Mesendoderm (in vitro differentiated cells): Measurements from ENCODE around the gene SPRING1.

Source experiments
- DNase-seq: peaks from one replicate; pipeline ENCODE4 v3.0.0; 2013
- H2AK5ac ChIP-seq: 2 replicates; pipeline ENCODE4 v1.6.1; 2013; ENCODE audit warnings: low read length, inconsistent platforms
- H2BK120ac ChIP-seq: 2 replicates; pipeline ENCODE4 v1.6.1; 2013; ENCODE audit warnings: low read depth, mild to moderate bottlenecking, low read length, moderate library complexity, mixed read lengths
- H2BK15ac ChIP-seq: replicated peaks from 2 replicates; pipeline ENCODE4 v1.6.1; 2013; ENCODE audit warnings: low read depth, mild to moderate bottlenecking, moderate library complexity
- H2BK5ac ChIP-seq: 2 replicates; pipeline ENCODE4 v1.6.1; 2013; ENCODE audit warnings: low read length, inconsistent platforms
- H3K18ac ChIP-seq: 2 replicates; pipeline ENCODE4 v1.6.1; 2013; ENCODE audit warnings: mild to moderate bottlenecking, low read length, mixed read lengths
- H3K23ac ChIP-seq: one replicate; pipeline ENCODE4 v1.6.1; 2013; ENCODE audit warnings: low read length
- H3K27ac ChIP-seq: 2 replicates; pipeline ENCODE4 v1.5.1; 2013; ENCODE audit warnings: low read depth, mild to moderate bottlenecking, inconsistent platforms, low read length, moderate library complexity
- H3K27me3 ChIP-seq: 2 replicates; pipeline ENCODE4 v1.6.1; 2013; ENCODE audit warnings: low read length, control low read depth, mild to moderate bottlenecking, inconsistent platforms; ENCODE audit not compliant: insufficient read depth, poor library complexity
- H3K36me3 ChIP-seq: 2 replicates; pipeline ENCODE4 v1.6.1; 2013; ENCODE audit warnings: low read length, inconsistent platforms; ENCODE audit not compliant: control insufficient read depth, insufficient read depth
- H3K4ac ChIP-seq: one replicate; pipeline ENCODE4 v1.6.1; 2013; ENCODE audit warnings: low read depth, mild to moderate bottlenecking, low read length, moderate library complexity
- H3K4me1 ChIP-seq: 2 replicates; pipeline ENCODE4 v1.6.1; 2013; ENCODE audit warnings: low read depth, low read length, inconsistent platforms; ENCODE audit not compliant: control insufficient read depth
- H3K4me2 ChIP-seq: 2 replicates; pipeline ENCODE4 v1.6.1; 2013; ENCODE audit warnings: low read length
- H3K4me3 ChIP-seq: 2 replicates; pipeline ENCODE4 v1.5.1; 2013; ENCODE audit warnings: mild to moderate bottlenecking, low read length
- H3K56ac ChIP-seq: one replicate; pipeline ENCODE4 v1.6.1; 2013; ENCODE audit warnings: low read length
- H3K79me1 ChIP-seq: 2 replicates; pipeline ENCODE4 v1.6.1; 2013; ENCODE audit warnings: low read length, inconsistent platforms
- H3K79me2 ChIP-seq: 2 replicates; pipeline ENCODE4 v1.6.1; 2013; ENCODE audit warnings: mild to moderate bottlenecking, low read length; ENCODE audit not compliant: control insufficient read depth, insufficient read depth
- H3K9ac ChIP-seq: 2 replicates; pipeline ENCODE4 v1.6.1; 2013; ENCODE audit warnings: low read length, inconsistent platforms
- H4K5ac ChIP-seq: one replicate; pipeline ENCODE4 v1.6.1; 2013; ENCODE audit warnings: low read length
- H4K8ac ChIP-seq: one replicate; pipeline ENCODE4 v1.6.1; 2013; ENCODE audit warnings: low read depth, mild to moderate bottlenecking, control low read depth, low read length, moderate library complexity
- WGBS: extraction: QIAGEN DNeasy Blood & Tissue Kit; methylation state at CpG from one replicate; pipeline ENCODE4 v1.1.7; 2013; ENCODE audit warnings: low lambda C conversion rate, missing lambda C conversion rate; ENCODE audit not compliant: insufficient coverage; ENCODE audit errors: extremely low coverage; 5-methylcytosine and 5-hydroxymethylcytosine counted together

The SPRING1 gene

DNA sequence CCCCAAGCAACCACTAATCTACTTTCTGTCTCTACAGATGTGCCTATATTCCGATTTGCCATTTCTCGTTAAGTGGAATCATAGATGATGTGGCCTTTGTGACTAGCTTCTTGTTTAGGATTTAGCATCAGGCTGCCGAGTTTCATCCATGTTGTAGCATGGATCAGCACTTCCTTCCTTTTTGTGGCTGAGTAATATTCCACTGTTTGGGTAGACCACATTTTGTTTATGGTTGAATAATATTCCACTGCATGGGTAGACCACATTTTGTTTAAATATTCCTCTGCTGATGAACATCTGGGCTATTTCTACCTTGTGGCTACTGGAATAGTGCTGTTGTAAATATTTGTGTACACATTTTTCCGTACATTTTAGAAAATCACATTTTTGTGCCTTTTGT lies 36.4 kb downstream of the SPRING1 start:
- H4K8ac ChIP-seq, result no peak overlapping the region

DNA sequence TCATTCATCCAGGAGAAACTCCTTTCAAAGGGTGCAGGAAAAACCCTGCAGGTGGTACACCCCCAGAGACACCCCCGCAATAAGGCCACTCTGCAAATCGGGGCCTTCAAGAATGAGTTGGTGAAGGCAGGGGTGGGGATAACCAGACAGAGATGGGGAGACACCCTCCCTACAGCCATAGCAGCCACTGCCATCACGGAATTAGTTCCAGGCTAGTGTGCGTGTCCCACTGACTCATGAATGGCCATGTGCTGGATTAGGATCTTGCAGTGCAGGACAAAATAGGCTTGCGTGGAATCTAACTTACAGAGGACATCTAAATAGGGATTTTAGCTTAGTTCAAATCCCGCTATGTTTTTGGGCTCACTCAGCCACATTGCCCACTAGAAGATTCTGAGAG lies 37.8 kb downstream of the SPRING1 start:
- no peak for DNase-seq
- H3K36me3 ChIP-seq, result no peaks in the 10 kb centered on the region
- no peak overlapping the region for H2BK120ac ChIP-seq
- H2AK5ac ChIP-seq, result no peak overlapping the region
- H3K27ac ChIP-seq, result no peak overlapping the region
- H3K9ac ChIP-seq, result no peak overlapping the region
- H3K79me2 ChIP-seq, result no peaks in the 10 kb centered on the region
- H3K23ac ChIP-seq, result no peak overlapping the region
- H3K27me3 ChIP-seq, result no peaks in the 10 kb centered on the region
- peaks cover 3% of the 10 kb centered on the region for H3K4me1 ChIP-seq
- no peak overlapping the region for H4K5ac ChIP-seq
- no peak overlapping the region for H2BK15ac ChIP-seq
- no peak overlapping the region for H2BK5ac ChIP-seq
- H3K4ac ChIP-seq, result no peak overlapping the region
- no peak overlapping the region for H3K56ac ChIP-seq
- no peak overlapping the region for H3K18ac ChIP-seq
- H3K79me1 ChIP-seq, result no peaks in the 10 kb centered on the region
- WGBS, result no CpG with 5 or more reads among the region's 6 CpGs
- no peak overlapping the region for H3K4me2 ChIP-seq
- H4K8ac ChIP-seq, result no peak overlapping the region
- H3K4me3 ChIP-seq, result no peak overlapping the region

More for the DNA sequence above, 36.4 kb downstream of the SPRING1 start:
- Histone ChIP-seq H3K79me1 (no peaks in the 10 kb centered on the region), H3K4ac (no peak overlapping the region), H3K4me3 (no peak overlapping the region), H3K4me1 (peaks cover 3% of the 10 kb centered on the region), H2BK15ac (no peak overlapping the region), H3K4me2 (no peak overlapping the region), H2BK120ac (no peak overlapping the region), H2AK5ac (no peak overlapping the region), H3K36me3 (no peaks in the 10 kb centered on the region), H2BK5ac (no peak overlapping the region), H4K5ac (no peak overlapping the region), H3K9ac (no peak overlapping the region), H3K27me3 (no peaks in the 10 kb centered on the region), H3K27ac (no peak overlapping the region), H3K79me2 (no peaks in the 10 kb centered on the region), H3K56ac (no peak overlapping the region), H3K23ac (no peak overlapping the region), H3K18ac (no peak overlapping the region)
- WGBS, result no CpG with 5 or more reads among the region's 4 CpGs
- no peak for DNase-seq

DNA sequence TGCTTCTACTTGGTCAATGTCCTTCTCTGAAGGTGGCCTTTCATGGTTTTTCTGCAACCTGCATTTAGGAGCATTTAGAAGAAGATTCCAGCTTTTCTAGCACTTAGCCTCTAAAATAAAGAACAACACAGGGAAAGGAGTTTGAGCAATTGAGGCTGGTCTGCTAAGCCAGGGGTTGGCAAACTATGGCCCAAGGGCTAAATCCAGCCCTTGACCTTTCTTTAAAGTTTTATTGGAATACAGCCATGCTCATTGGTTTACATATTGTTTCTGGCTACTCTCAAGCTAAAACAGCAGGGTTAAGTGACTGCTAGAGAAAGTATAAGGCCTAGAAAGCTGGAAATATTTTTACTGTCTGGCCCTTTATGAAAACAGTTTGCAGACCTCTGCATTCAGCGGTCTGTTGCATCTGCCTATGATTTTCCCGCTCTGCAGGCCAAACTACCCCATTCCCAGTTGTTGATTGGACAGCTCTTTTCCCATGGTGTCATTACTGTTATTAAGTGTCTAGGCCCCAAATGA lies 39.3 kb downstream of the SPRING1 start:
- Histone ChIP-seq H2BK5ac (no peak overlapping the region), H3K36me3 (no peaks in the 10 kb centered on the region), H3K27ac (no peak overlapping the region), H3K4me3 (no peak overlapping the region), H3K9ac (no peak overlapping the region), H4K8ac (no peak overlapping the region), H3K4ac (no peak overlapping the region), H3K79me1 (no peaks in the 10 kb centered on the region), H3K79me2 (no peaks in the 10 kb centered on the region), H2BK120ac (no peak overlapping the region), H3K23ac (no peak overlapping the region), H3K56ac (no peak overlapping the region), H3K4me1 (peaks cover 12% of the 10 kb centered on the region), H3K4me2 (no peak overlapping the region), H4K5ac (no peak overlapping the region), H3K27me3 (no peaks in the 10 kb centered on the region), H3K18ac (no peak overlapping the region), H2BK15ac (no peak overlapping the region), H2AK5ac (no peak overlapping the region)
- WGBS, result no CpG with 5 or more reads among the region's 2 CpGs
- no peak for DNase-seq

DNA sequence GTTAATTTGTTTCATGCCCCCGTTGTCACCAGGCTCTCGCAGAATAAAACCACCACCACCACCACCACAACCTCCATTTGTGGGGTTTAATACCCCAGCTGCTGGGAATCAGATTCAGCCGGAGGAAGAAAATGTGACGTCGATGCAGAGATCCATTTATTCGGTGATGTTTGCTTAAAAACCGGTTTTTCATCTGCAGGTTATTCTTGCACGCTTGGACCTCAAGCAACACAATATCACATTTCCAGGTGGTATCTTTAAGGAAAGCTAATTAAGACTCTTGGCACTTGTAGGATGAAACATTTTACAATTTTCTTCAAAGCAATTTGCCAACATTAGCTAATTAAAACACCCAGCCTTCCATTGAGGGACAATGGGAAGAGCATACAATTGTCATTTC lies 39.8 kb downstream of the SPRING1 start:
- Histone ChIP-seq H3K79me1 (no peaks in the 10 kb centered on the region), H3K79me2 (no peaks in the 10 kb centered on the region), H3K23ac (no peak overlapping the region), H3K4me1 (peaks cover 12% of the 10 kb centered on the region), H3K4ac (no peak overlapping the region), H3K4me3 (no peak overlapping the region), H3K27me3 (no peaks in the 10 kb centered on the region), H2AK5ac (no peak overlapping the region), H3K9ac (no peak overlapping the region), H3K4me2 (no peak overlapping the region), H3K56ac (no peak overlapping the region), H2BK5ac (no peak overlapping the region), H4K5ac (no peak overlapping the region), H2BK120ac (no peak overlapping the region), H3K36me3 (no peaks in the 10 kb centered on the region), H3K18ac (no peak overlapping the region), H3K27ac (no peak overlapping the region), H2BK15ac (no peak overlapping the region), H4K8ac (no peak overlapping the region)
- no CpG with 5 or more reads among the region's 8 CpGs for WGBS
- no peak for DNase-seq

DNA sequence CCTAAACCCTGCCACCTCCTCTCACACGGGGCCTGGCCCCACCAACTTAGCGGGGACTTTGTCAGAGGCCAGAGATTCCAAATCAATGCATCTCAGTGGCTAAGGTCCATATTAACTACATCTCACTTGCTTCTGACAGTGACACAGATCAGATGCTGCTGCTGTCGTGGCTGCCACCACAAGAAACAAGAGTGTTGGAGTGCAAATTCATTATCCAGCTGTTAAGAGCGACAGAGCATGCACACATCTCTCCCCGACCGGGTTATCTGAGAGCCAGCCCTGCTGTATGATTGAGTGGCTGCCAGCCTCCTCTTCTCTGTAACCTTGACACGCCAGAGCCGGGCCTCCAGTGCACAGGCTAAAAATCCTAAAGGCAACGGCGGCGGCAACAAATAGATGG lies 40.2 kb downstream of the SPRING1 start:
- H3K23ac ChIP-seq, result no peak overlapping the region
- H2AK5ac ChIP-seq, result no peak overlapping the region
- no peak overlapping the region for H4K8ac ChIP-seq
- H3K4me2 ChIP-seq, result no peak overlapping the region
- no peaks in the 10 kb centered on the region for H3K79me1 ChIP-seq
- H2BK5ac ChIP-seq, result no peak overlapping the region
- no peak overlapping the region for H2BK120ac ChIP-seq
- no peak overlapping the region for H3K27ac ChIP-seq
- H3K79me2 ChIP-seq, result no peaks in the 10 kb centered on the region
- no peak overlapping the region for H3K56ac ChIP-seq
- H3K4ac ChIP-seq, result no peak overlapping the region
- DNase-seq, result no peak
- peaks cover 12% of the 10 kb centered on the region for H3K4me1 ChIP-seq
- WGBS, result no CpG with 5 or more reads among the region's 11 CpGs
- H3K9ac ChIP-seq, result no peak overlapping the region
- H2BK15ac ChIP-seq, result no peak overlapping the region
- H4K5ac ChIP-seq, result no peak overlapping the region
- H3K36me3 ChIP-seq, result no peaks in the 10 kb centered on the region
- no peak overlapping the region for H3K18ac ChIP-seq
- H3K27me3 ChIP-seq, result no peaks in the 10 kb centered on the region
- H3K4me3 ChIP-seq, result no peak overlapping the region

DNA sequence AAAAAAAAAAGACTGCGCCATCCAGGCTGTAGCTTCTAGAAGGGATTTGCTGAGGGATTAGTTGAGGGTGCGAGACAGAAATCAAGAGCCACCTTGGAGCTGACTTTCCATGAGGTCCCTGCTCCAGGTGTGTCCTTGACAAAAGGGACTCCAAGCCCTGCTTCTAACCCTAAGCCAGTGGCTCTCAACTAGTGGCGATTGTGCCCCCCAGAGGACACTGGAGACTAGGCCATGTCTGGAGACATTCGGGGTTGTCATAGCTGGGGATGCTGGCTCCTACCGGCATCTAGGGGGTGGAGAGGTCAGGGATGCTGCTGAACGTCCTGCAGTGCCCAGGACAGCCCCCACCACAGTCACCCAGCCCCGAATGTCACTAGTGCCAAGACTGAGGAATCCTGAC lies 40.6 kb downstream of the SPRING1 start:
- WGBS, result no CpG with 5 or more reads among the region's 7 CpGs
- H3K4me2 ChIP-seq, result no peak overlapping the region
- no peaks in the 10 kb centered on the region for H3K27me3 ChIP-seq
- no peak overlapping the region for H2AK5ac ChIP-seq
- no peak overlapping the region for H3K4me3 ChIP-seq
- H3K4ac ChIP-seq, result no peak overlapping the region
- peaks cover 12% of the 10 kb centered on the region for H3K4me1 ChIP-seq
- no peak overlapping the region for H3K27ac ChIP-seq
- H3K56ac ChIP-seq, result no peak overlapping the region
- H2BK120ac ChIP-seq, result no peak overlapping the region
- H2BK5ac ChIP-seq, result no peak overlapping the region
- no peak overlapping the region for H4K5ac ChIP-seq
- H4K8ac ChIP-seq, result no peak overlapping the region
- no peaks in the 10 kb centered on the region for H3K79me2 ChIP-seq
- H2BK15ac ChIP-seq, result no peak overlapping the region
- no peaks in the 10 kb centered on the region for H3K36me3 ChIP-seq
- no peaks in the 10 kb centered on the region for H3K79me1 ChIP-seq
- no peak overlapping the region for H3K18ac ChIP-seq
- no peak overlapping the region for H3K9ac ChIP-seq
- no peak overlapping the region for H3K23ac ChIP-seq
- peak; percentile 90 for DNase-seq
